ENCODE results near the gene GALE. TPM values are rescaled to one million over a fixed set of nuclear protein-coding genes. Genes with fewer than 3 reads are reported as not detected.

GALE gene
- total and polyA plus RNA-seq, 2 of the 13 experiments (the other 11 are each of a cell fraction or from before 2014, with no cell fraction given) = 85.2 to 88.4 TPM

- peak; percentile 65 for ATAC-seq
- Histone ChIP-seq H3K4me2 (ENCODE audit: low read depth, low read length) (no peak overlapping the region), H3K9me3 (ENCODE audit: low read length) (no peaks in the 10 kb centered on the region), H3K79me2 (ENCODE audit: insufficient read depth, low read length) (no peaks in the 10 kb centered on the region), H3K27ac (ENCODE audit: extremely low read length, insufficient read depth, low read length) (no peak overlapping the region), H3K36me3 (replicated peaks in 1 of 2; ENCODE audit: control insufficient read depth in 1 of 2, insufficient read depth in 2 of 2, low read length in 2 of 2) (peaks cover 3 to 16% of the 10 kb centered on the region in 2 experiments; a peak in 3 of 5 replicates), H4K20me1 (ENCODE audit: insufficient read depth, low read length) (no peaks in the 10 kb centered on the region), H3K4me3 (replicated peaks in 1 of 3; ENCODE audit: insufficient read depth in 1 of 3, low read depth in 2 of 3, low read length in 3 of 3) (no peak overlapping the region), H2AFZ (ENCODE audit: low read length) (no peak overlapping the region), H3K4me1 (ENCODE audit: insufficient read depth, low read length) (peaks cover 24% of the 10 kb centered on the region), H3K27me3 (ENCODE audit: control insufficient read depth in 1 of 2, insufficient read depth in 2 of 2, low read length in 2 of 2) (no peaks in the 10 kb centered on the region), H3K9ac (ENCODE audit: insufficient read depth, low read depth, low read length) (no peak overlapping the region)
- ChIA-PET POLR2A (interaction anchor here (0.9 to 4.7 kb wide), 5 partner anchors 10 to 106 kb away, joined by 3 to 71 read pairs (median 7); partner anchors contain the start of genes FUCA1, GALE, HMGCL and PITHD1), CTCF (ENCODE audit: low intra/inter-chr PET ratio, low total read pairs) (interaction anchor here (0.6 to 2.5 kb wide), 4 partner anchors 44 to 190 kb away, joined by 3 to 15 read pairs (median 12); partner anchors contain the start of gene FUCA1)
- in situ Hi-C loops (cut with HindIII; ENCODE audit: extremely low pct_ligation_motif_present, low pct_unique_long_range_greater_than_20kb) (no loop called here), intact Hi-C loops (cut with micrococcal nuclease; ENCODE audit: unreplicated experiment) (no loop called here)
- DNase-seq (ENCODE audit: low spot score) = no peak
- WGBS (ENCODE audit: low lambda C conversion rate) = 95% methylated on average over 3 of the region's 3 CpGs
- no peak for FAIRE-seq
- no TSS peak for BruUV-seq (replicated peaks)
- TF ChIP-seq TBX2 (CRISPR knock-in tag; IDR thresholded peaks at IDR 0.05; ENCODE audit: borderline replicate concordance) (0 out of 2 replicates have a peak, but pooled peaks have one; percentile 20), SALL1 (CRISPR knock-in tag; IDR thresholded peaks at IDR 0.05) (0 out of 2 replicates have a peak, but pooled peaks have one; percentile 18), CTCF (CRISPR knock-in tag; IDR thresholded peaks at IDR 0.05) (peak; percentile 73), SMC3 (IDR thresholded peaks at IDR 0.05; ENCODE audit: low read length) (peak; percentile 46; the same call in 1 of the 2 replicates), ZNF256 (CRISPR knock-in tag; conservative IDR thresholded peaks at IDR 0.05) (no peak), ZNF574 (CRISPR knock-in tag; IDR thresholded peaks at IDR 0.05) (no peak), STAG1 (CRISPR knock-in tag; IDR thresholded peaks at IDR 0.05) (peak; percentile 49), BRF2 (CRISPR knock-in tag; IDR thresholded peaks at IDR 0.05) (0 out of 2 replicates have a peak, but pooled peaks have one; percentile 44), ZBTB7A (CRISPR knock-in tag; IDR thresholded peaks at IDR 0.05) (no peak), RAD21 (CRISPR knock-in tag; IDR thresholded peaks at IDR 0.05) (0 out of 2 replicates have a peak, but pooled peaks have one; percentile 35)
Observed at GRCh38 chr1:23810818-23811540, 10.4 kb upstream of the GALE start.
